ENCODE results near the gene E2F6. TPM values are rescaled to one million over a fixed set of nuclear protein-coding genes. Genes with fewer than 3 reads are reported as not detected.

The E2F6 gene
- total and polyA plus RNA-seq, 2 of the 8 experiments (the other 6 are each of a cell fraction or from before 2014, with no cell fraction given) = 8.3 to 14.9 TPM

DNA sequence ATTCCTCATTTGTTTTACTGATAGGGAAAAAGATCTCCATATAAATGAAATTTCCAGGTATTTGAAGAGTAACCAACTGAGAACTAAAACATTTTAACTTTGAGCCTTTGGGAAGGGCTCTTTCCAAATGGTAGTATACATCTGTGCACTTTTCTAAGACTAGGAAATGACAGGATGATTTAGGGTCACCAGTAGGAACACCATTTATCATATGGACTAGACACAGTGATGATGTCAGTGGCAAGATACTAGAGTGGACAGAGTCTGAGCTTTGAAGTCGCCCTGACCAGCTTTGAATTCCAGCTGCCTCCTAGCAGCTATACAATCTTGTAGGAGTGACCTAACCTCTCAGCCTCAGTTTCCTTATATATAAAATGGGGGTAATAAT, 56.4 kb downstream of the E2F6 start:
- no peak overlapping the region for H2BK120ac ChIP-seq (replicated peaks; ENCODE audit: low read depth, low read length)
- no peak overlapping the region for H3K23ac ChIP-seq (ENCODE audit: insufficient read length)
- H3K79me1 ChIP-seq (ENCODE audit: low read depth, low read length) = no peaks in the 10 kb centered on the region
- H3K4ac ChIP-seq (replicated peaks; ENCODE audit: insufficient read length, low read depth, low read length) = no peak overlapping the region
- H3K27ac ChIP-seq (ENCODE audit: low read depth, low read length) = no peak overlapping the region
- POLR2A ChIA-PET (ENCODE audit: partially characterized antibody) = no interaction called here
- WGBS, 2 experiments (ENCODE audit: extremely low coverage in 1 of 2, insufficient coverage in 1 of 2, insufficient read length in 1 of 2, insufficient replicate concordance in 2 of 2, low coverage in 1 of 2, low lambda C conversion rate in 2 of 2, missing lambda C conversion rate in 1 of 2) = 86% methylated on average over 1 of the region's 1 CpG; no CpG with 5 or more reads in 1 of the 2 experiments
- DNase-seq (ENCODE audit: low read depth in 1 of 2, low spot score in 2 of 2) (no peak), FAIRE-seq (no peak)
- H3K14ac ChIP-seq (ENCODE audit: insufficient read length) = no peak overlapping the region
- no peak overlapping the region for H4K5ac ChIP-seq (ENCODE audit: insufficient read length, low read depth, low read length)
- H2BK12ac ChIP-seq (ENCODE audit: low read depth, low read length) = no peak overlapping the region
- H3K4me2 ChIP-seq (ENCODE audit: insufficient read depth in 1 of 2, low read depth in 2 of 2, low read length in 2 of 2) = no peak overlapping the region
- no peak overlapping the region for H2AK5ac ChIP-seq (ENCODE audit: low read depth, low read length)
- H3K4me3 ChIP-seq (ENCODE audit: extremely low read depth in 1 of 4, insufficient read depth in 2 of 4, low read depth in 3 of 4, low read length in 4 of 4) = no peak overlapping the region
- H3K56ac ChIP-seq (replicated peaks; ENCODE audit: insufficient read length, low read depth, low read length) = no peak overlapping the region
- H2BK15ac ChIP-seq (ENCODE audit: low read length) = no peak overlapping the region
- H3K79me2 ChIP-seq (ENCODE audit: control insufficient read depth in 1 of 2, insufficient read depth in 2 of 2, low read length in 2 of 2) = no peaks in the 10 kb centered on the region
- no peak overlapping the region for H4K91ac ChIP-seq (replicated peaks; ENCODE audit: insufficient read length, low read length)
- H2BK20ac ChIP-seq (ENCODE audit: low read length) = no peak overlapping the region
- H3K9ac ChIP-seq (replicated peaks in 1 of 4; ENCODE audit: extremely low read depth in 1 of 4, low read depth in 3 of 4, low read length in 3 of 4) = no peak overlapping the region
- no peaks in the 10 kb centered on the region for H3K4me1 ChIP-seq (replicated peaks in 1 of 4; ENCODE audit: control insufficient read depth in 3 of 4, insufficient read depth in 4 of 4, low read length in 3 of 4)
- H3K9me3 ChIP-seq (ENCODE audit: insufficient read depth in 2 of 2, low read depth in 1 of 2, low read length in 1 of 2) = no peaks in the 10 kb centered on the region
- no peak overlapping the region for H2AFZ ChIP-seq (ENCODE audit: low read length)
- H4K20me1 ChIP-seq (replicated peaks in 1 of 2; ENCODE audit: control insufficient read depth in 1 of 2, insufficient read depth in 2 of 2, low read length in 2 of 2) = no peaks in the 10 kb centered on the region
- no peak overlapping the region for H2BK5ac ChIP-seq (ENCODE audit: low read depth, low read length)
- CTCF ChIA-PET (ENCODE audit: partially characterized antibody) = interaction anchor here (0.6 to 2.6 kb wide), 8 partner anchors 8 to 278 kb away, joined by 3 to 12 read pairs (median 4); no protein-coding TSS in a partner anchor
- no peak overlapping the region for H4K8ac ChIP-seq (ENCODE audit: extremely low read depth, insufficient read depth, low read length)
- no peak overlapping the region for H3K18ac ChIP-seq (ENCODE audit: extremely low read depth, low read length)
- H3K36me3 ChIP-seq (ENCODE audit: control insufficient read depth in 2 of 4, insufficient read depth in 4 of 4, low read length in 3 of 4) = no peaks in the 10 kb centered on the region
- no peaks in the 10 kb centered on the region for H3K27me3 ChIP-seq (replicated peaks in 1 of 4; ENCODE audit: control insufficient read depth in 3 of 4, extremely low read depth in 1 of 4, insufficient read depth in 3 of 4, low read length in 3 of 4)
- no peaks in the 10 kb centered on the region for H3K23me2 ChIP-seq (ENCODE audit: low read depth, low read length)
- TF ChIP-seq TAF7 (optimal IDR thresholded peaks at IDR 0.05; ENCODE audit: borderline replicate concordance, low read depth, low read length) (no peak), POLR2A (IDR thresholded peaks at IDR 0.05; ENCODE audit: control extremely low read depth in 1 of 2, low read depth in 2 of 2, low read length in 2 of 2) (no peak), RXRA (IDR thresholded peaks at IDR 0.05; ENCODE audit: insufficient read depth, low read depth, low read length) (no peak), RAD21 (IDR thresholded peaks at IDR 0.05 in 1 of 2, conservative IDR thresholded peaks at IDR 0.05 in 1 of 2; ENCODE audit: low read depth in 2 of 2, low read length in 2 of 2) (no peak)

All from H1 (cell line).